Fibroblast of gingiva (primary cell): ENCODE results near the gene EIF3K.

Experiments used
- DNase-seq: peaks from one replicate; pipeline ENCODE4 v3.0.0-alpha.2; 2011; ENCODE audit warnings: low read depth

EIF3K gene

DNA sequence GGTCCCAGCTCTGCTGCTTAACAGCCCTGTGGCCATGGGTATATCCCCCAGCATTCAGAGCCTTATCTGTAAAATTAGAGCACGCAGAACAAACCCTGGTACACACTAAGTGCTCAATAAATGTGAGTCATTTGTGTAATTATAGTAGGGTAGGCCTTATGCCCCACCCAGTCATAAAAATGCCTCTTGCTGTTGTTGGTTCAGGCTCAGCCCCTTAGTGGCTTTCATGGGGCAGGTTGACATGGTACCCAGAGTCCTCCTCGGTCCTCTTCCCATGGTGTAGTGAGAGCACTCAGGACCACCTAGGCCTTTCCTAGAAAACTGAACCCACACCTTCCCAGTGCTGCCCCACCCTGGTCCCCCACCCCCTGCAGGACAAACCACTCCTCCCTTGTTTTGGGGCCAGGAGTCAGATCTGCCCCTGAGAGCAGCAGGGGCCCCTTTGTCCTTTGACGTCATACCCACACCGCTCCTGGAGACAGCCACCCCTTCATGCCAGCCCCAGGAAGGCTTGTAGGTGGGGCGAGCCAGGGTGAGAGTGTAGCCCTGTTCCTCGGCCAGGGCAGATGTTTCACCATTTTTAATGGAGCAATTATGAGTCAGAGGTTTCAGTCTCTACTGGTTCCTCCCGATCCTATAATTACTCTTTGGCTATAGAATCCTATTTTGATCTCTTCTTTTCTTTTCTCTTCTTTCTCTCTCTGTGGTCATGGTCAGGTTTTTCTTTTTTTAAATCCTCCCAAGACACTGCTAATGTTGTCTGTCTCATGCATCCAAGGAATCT is 65.3 kb downstream of the EIF3K start:
- DNase-seq, result peak; percentile 94

DNA sequence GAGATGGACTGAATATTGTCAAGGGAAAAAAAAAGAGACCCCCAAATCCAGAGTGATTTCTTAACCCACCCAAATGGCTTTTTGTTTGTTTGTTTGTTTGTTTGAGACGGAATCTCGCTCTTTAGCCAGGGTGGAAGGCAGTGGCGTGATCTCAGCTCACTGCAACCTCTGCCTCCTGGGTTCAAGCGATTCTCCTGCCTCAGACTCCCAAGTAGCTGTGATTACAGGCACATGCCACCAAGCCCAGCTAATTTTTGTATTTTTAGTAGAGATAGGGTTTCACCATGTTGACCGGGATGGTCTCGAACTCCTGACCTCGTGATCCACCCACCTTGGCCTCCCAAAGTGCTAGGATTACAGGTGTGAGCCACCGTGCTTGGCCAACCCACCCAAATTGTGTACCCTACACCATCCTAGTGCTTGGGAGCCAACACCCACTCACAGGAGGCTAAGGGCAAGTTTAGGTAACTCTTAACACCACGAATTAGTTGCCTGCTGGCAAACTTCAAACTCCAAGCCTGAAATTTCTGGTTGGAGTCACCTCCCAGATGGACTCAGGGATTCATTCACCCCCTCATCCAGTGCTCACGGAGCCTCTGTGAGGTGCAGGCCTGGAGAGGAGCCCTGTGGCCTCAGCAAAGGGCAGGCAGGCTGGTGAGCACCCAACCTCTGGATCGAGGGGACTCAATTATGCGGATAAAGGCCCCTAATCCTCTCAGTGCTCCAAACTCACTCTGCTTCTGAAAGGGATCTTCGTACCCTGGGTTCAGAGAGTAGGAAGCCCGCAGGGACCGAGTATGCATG is 66.1 kb downstream of the EIF3K start:
- no peak for DNase-seq

DNA sequence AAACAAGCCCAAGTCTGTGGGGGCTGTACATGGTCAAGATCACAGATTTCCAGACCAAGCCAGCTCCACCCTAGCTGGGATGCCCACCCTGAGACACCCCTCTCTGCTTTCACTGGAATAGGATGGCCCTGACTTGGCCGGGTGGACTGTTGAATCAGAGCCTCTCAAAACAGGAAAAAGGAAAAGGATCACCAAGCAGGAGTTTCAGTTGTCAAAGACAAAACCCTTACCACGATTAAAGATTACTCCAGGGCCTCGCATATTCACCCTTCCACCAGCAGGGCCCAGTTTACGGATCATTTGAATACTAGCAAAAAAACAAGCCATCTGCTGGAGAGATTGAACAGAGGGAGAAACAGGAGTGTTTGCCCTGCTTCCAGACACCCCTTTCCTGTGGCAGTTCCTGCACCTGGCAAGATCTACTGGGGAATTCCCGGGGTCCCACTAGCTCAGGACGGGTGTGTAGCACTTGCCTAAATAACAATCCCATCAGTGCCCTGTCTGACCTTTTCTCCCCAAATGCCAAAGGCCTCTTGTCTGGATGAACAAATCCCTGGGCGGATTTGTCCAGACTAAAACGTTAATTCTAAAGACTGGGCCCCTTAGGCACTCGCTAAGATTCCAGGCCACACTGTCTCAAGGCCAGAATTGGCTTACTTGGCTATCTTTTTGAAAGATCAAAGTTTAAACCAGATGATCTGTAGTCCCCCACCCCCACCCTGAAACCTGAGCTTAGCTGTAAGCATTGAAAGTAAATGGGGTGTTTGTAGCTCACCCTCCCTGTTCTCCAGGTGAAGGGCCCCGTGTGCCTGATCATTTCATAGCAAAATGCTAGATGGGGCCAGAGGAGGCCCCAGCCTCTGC is 66.9 kb downstream of the EIF3K start:
- peak; percentile 55 for DNase-seq

DNA sequence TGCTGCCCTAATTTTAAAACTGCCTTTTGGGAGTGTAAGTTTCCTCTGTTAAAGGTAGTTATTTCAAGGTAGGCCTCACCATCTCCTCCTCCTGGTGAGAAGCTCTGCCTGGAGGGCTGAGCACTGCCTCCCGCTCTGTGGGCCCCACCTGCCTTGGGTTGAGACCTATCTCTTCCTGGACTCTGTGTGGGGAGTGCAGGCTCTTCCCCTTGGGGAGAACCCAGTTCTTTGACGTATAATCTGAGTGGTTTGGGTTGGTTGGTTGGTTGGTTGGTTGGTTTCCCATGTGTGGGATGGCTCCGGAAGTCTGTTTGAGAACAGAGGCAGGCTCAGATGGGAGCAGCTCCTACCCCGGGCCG is 67.5 kb downstream of the EIF3K start:
- no peak for DNase-seq
